ENCODE results near the gene MYO18A. TPM values are rescaled to one million over a fixed set of nuclear protein-coding genes. Genes with fewer than 3 reads are reported as not detected.

The MYO18A gene
- total RNA-seq, 1 experiment from 2014 or later: 37.2 TPM

DNA sequence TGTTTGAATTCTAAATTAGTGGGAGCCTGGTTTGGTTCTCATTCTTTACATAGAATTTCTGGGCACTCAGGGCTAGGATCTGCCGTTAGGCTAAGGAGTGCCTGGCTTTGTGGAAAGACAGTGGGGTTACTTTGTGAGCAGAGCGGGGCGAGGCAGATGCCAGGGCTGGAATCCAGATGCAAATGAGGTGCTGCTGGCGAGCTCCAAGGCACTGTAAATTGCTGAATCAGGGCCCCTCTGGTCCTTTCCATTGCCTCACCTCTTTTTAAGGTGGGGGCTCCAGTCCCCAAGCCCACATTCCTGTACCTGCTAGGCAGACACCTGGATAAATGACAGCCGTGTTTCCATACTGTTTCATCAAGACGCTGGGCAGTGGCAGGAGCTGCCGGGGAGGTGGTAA is 103.5 kb downstream of the MYO18A start (continued):
- TF ChIP-seq REST (IDR thresholded peaks at IDR 0.05; ENCODE audit: low read depth): no peak
- no peak for TF ChIP-seq EGR1 (IDR thresholded peaks at IDR 0.05; ENCODE audit: low read depth)
- TF ChIP-seq POLR2A (IDR thresholded peaks at IDR 0.05; ENCODE audit: borderline replicate concordance, extremely low read depth, insufficient read depth, insufficient read length): no peak
- TF ChIP-seq TCF7L2 (IDR thresholded peaks at IDR 0.05; ENCODE audit: borderline replicate concordance, extremely low read depth, insufficient read depth, insufficient read length): no peak
- TF ChIP-seq, protein P1, sequence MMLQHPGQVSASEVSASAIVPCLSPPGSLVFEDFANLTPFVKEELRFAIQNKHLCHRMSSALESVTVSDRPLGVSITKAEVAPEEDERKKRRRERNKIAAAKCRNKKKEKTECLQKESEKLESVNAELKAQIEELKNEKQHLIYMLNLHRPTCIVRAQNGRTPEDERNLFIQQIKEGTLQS (IDR thresholded peaks at IDR 0.05): no peak
- TF ChIP-seq, protein P2, sequence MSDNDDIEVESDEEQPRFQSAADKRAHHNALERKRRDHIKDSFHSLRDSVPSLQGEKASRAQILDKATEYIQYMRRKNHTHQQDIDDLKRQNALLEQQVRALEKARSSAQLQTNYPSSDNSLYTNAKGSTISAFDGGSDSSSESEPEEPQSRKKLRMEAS (IDR thresholded peaks at IDR 0.05): no peak
- TF ChIP-seq JUND (IDR thresholded peaks at IDR 0.05): no peak
- no peak for TF ChIP-seq ELF1 (IDR thresholded peaks at IDR 0.05; ENCODE audit: borderline replicate concordance, low read depth)

DNA sequence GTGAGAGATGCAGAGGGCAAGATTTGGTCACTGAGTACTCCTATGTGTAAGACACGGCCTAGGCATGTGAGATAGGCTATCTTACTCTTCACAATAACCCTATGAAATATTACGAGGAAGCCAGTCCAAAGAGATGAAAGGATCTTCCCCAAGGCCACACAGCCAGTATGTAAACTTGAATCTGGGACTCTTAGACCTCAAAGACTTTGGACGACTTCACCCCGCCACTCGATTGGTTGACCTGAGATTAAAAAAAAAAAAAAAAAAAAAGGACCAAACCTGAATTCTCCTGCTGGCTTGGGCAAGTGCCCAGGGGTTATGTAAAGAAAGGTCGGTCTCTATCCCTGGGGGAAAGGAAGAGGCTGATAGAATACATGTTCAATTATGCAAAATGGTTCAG is 104.1 kb downstream of the MYO18A start:
- CTCF ChIA-PET: no interaction called here
- H3K79me2 ChIP-seq (ENCODE audit: insufficient read depth, low read length): no peaks in the 10 kb centered on the region
- POLR2A ChIA-PET: no interaction called here
- no peak for ATAC-seq
- no peaks in the 10 kb centered on the region for H4K20me1 ChIP-seq (ENCODE audit: insufficient read depth)
- no TSS peak for BruUV-seq (replicated peaks)
- H3K9ac ChIP-seq (ENCODE audit: low read length): no peak overlapping the region
- RAD21 ChIA-PET (ENCODE audit: low non-redundant PET in 1 of 2, low total read pairs in 2 of 2, uncharacterized antibody in 2 of 2, unreplicated experiment in 2 of 2): no interaction called here
- DNase-seq (ENCODE audit: low read depth, low spot score): no peak
- H3K27me3 ChIP-seq (ENCODE audit: insufficient read depth, low read length): no peaks in the 10 kb centered on the region
- H3K9me2 ChIP-seq (ENCODE audit: insufficient read depth): no peaks in the 10 kb centered on the region
- H3K4me1 ChIP-seq (ENCODE audit: control insufficient read depth in 1 of 2, insufficient read depth in 2 of 2, low read length in 2 of 2): peaks cover 0 to 12% of the 10 kb centered on the region in 2 experiments; a peak in 2 of 4 replicates
- intact Hi-C loops (cut with micrococcal nuclease): no loop called here
- no peak overlapping the region for H2AFZ ChIP-seq (ENCODE audit: low read depth, low read length, poor library complexity, severe bottlenecking)
- no peaks in the 10 kb centered on the region for H3K36me3 ChIP-seq (ENCODE audit: control insufficient read depth in 1 of 2, insufficient read depth in 2 of 2, low read length in 2 of 2)
- no peak overlapping the region for H3K4me2 ChIP-seq (ENCODE audit: low read length)
- no peak overlapping the region for H3K4me3 ChIP-seq (replicated peaks in 1 of 2; ENCODE audit: low read depth in 1 of 2, low read length in 2 of 2)
- no peak for TF ChIP-seq ELF1 (IDR thresholded peaks at IDR 0.05; ENCODE audit: borderline replicate concordance, low read depth)
- no peak for TF ChIP-seq YY1 (IDR thresholded peaks at IDR 0.05; ENCODE audit: extremely low read depth, insufficient replicate concordance, low read depth, low read length)
- no peak for TF ChIP-seq SRF (IDR thresholded peaks at IDR 0.05; ENCODE audit: low read depth)
- TF ChIP-seq CTCF (IDR thresholded peaks at IDR 0.05 in 2 of 3, conservative IDR thresholded peaks at IDR 0.05 in 1 of 3; ENCODE audit: borderline replicate concordance in 1 of 3, insufficient read depth in 1 of 3, low read depth in 2 of 3, low read length in 2 of 3): no peak
- TF ChIP-seq ZNF274 (IDR thresholded peaks at IDR 0.05; ENCODE audit: low read depth, low read length): no peak
- TF ChIP-seq POLR2A (IDR thresholded peaks at IDR 0.05; ENCODE audit: borderline replicate concordance, extremely low read depth, insufficient read depth, insufficient read length): no peak
- TF ChIP-seq ZFX (IDR thresholded peaks at IDR 0.05): no peak
- TF ChIP-seq FOSL1 (IDR thresholded peaks at IDR 0.05; ENCODE audit: low read depth): no peak
- no peak for TF ChIP-seq SP1 (IDR thresholded peaks at IDR 0.05; ENCODE audit: low read depth)
- TF ChIP-seq, protein P2 (IDR thresholded peaks at IDR 0.05): no peak
- TF ChIP-seq ZBTB33 (IDR thresholded peaks at IDR 0.05; ENCODE audit: extremely low read depth, insufficient replicate concordance, low read length): no peak
- no peak for TF ChIP-seq SIN3A (IDR thresholded peaks at IDR 0.05; ENCODE audit: low read depth)
- no peaks in the 10 kb centered on the region for H3K9me3 ChIP-seq (ENCODE audit: control insufficient read depth in 1 of 2, insufficient read depth in 1 of 2, low read depth in 1 of 2, low read length in 2 of 2)
- H3K27ac ChIP-seq (ENCODE audit: low read depth, low read length): no peak overlapping the region

Measured in HCT116 (cell line).